D721Med (cell line): ENCODE measurements around the gene POLR2L.

ENCODE experiments used
- DNase-seq: peaks from one replicate; pipeline ENCODE4 v3.0.0; 2011; ENCODE audit warnings: low spot score; ENCODE audit not compliant: insufficient read length
- FAIRE-seq: peaks from 2 replicates; lab custom pipeline; 2011; peaks lifted over from hg19 to GRCh38; lab: Jason Lieb, UNC
- TF ChIP-seq, protein P1 (sequence below): IDR thresholded peaks from 2 replicates; pipeline ENCODE4 v1.5.1; 2012; ENCODE audit warnings: mild to moderate bottlenecking, control low read depth; ENCODE audit not compliant: insufficient read depth; ENCODE audit errors: missing control alignments

Gene POLR2L

DNA sequence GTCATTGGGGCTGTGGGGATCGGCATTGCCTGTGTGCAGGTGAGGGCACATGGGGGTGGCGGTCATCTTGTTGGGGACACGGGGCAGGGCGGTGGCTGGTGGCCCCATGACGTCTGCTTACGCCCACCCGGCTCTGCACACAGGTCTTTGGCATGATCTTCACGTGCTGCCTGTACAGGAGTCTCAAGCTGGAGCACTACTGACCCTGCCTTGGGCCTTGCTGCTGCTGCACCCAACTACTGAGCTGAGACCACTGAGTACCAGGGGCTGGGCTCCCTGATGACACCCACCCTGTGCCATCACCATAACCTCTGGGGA lies 4.4 kb downstream of the POLR2L start:
- TF ChIP-seq, protein P1, sequence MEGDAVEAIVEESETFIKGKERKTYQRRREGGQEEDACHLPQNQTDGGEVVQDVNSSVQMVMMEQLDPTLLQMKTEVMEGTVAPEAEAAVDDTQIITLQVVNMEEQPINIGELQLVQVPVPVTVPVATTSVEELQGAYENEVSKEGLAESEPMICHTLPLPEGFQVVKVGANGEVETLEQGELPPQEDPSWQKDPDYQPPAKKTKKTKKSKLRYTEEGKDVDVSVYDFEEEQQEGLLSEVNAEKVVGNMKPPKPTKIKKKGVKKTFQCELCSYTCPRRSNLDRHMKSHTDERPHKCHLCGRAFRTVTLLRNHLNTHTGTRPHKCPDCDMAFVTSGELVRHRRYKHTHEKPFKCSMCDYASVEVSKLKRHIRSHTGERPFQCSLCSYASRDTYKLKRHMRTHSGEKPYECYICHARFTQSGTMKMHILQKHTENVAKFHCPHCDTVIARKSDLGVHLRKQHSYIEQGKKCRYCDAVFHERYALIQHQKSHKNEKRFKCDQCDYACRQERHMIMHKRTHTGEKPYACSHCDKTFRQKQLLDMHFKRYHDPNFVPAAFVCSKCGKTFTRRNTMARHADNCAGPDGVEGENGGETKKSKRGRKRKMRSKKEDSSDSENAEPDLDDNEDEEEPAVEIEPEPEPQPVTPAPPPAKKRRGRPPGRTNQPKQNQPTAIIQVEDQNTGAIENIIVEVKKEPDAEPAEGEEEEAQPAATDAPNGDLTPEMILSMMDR, result no peak
- FAIRE-seq, result no peak
- DNase-seq, result no peak

DNA sequence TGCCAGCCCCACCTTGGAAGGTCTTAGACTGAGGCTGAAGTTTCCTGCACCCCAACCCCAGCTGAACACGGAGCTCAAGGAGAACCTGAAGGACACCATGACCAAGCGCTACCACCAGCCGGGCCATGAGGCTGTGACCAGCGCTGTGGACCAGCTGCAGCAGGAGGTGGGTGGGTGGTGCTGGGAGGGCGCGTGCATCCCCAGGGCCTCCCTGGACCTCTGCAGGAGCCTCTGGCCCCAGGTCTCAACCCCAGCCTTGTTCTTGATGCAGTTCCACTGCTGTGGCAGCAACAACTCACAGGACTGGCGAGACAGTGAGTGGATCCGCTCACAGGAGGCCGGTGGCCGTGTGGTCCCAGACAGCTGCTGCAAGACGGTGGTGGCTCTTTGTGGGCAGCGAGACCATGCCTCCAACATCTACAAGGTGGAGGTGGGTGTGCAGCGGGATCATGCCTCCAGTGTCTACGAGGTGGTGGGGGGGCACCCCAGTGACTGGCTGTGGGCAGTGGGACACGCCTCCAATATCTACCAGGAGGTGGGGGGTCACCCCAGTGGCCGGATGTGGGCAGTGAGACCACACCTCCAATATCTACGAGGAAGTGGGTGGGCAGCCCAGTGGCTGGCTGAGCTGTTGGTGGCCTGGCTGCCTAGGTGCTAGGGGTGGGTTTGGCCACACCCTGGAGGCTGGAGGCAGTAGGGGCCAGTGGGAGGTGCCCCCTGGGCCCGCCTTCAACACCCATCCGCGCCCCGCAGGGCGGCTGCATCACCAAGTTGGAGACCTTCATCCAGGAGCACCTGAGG lies 4.9 kb downstream of the POLR2L start:
- DNase-seq, result no peak
- FAIRE-seq, result no peak
- TF ChIP-seq, protein P1, result no peak

DNA sequence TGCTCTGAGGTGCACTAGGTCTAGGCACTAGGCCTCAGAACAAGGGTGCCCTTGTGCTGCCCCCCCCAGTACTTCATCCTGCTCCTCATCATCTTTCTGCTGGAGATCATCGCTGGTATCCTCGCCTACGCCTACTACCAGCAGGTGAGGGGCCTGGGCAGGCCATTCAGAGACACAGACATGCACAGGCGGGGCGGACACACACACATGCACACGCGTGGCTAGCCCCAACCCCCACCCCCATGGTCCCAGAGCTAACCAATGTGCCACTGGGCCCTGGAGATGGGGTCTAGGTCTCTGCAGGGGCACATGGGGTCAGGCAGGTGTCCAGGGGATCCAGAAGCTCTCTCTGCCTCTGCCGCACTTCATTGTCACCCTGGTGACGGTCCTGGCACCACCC lies 5.6 kb downstream of the POLR2L start:
- DNase-seq (no peak), FAIRE-seq (no peak)
- TF ChIP-seq, protein P1, result no peak

DNA sequence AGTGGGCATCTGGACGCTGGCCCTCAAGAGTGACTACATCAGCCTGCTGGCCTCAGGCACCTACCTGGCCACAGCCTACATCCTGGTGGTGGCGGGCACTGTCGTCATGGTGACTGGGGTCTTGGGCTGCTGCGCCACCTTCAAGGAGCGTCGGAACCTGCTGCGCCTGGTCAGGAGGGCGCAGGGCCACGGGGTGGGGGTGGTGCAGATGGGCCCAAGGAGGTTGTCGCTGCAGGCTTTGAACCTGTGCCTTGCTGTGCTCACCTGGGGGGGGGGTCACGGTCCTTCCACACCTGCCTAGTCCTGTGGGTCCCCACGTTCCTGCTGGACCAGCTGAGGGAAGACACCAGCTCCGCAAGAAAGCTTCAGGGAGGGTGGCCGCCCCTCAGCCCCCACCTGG lies 6.1 kb downstream of the POLR2L start:
- FAIRE-seq (no peak), DNase-seq (no peak)
- TF ChIP-seq, protein P1, result no peak

DNA sequence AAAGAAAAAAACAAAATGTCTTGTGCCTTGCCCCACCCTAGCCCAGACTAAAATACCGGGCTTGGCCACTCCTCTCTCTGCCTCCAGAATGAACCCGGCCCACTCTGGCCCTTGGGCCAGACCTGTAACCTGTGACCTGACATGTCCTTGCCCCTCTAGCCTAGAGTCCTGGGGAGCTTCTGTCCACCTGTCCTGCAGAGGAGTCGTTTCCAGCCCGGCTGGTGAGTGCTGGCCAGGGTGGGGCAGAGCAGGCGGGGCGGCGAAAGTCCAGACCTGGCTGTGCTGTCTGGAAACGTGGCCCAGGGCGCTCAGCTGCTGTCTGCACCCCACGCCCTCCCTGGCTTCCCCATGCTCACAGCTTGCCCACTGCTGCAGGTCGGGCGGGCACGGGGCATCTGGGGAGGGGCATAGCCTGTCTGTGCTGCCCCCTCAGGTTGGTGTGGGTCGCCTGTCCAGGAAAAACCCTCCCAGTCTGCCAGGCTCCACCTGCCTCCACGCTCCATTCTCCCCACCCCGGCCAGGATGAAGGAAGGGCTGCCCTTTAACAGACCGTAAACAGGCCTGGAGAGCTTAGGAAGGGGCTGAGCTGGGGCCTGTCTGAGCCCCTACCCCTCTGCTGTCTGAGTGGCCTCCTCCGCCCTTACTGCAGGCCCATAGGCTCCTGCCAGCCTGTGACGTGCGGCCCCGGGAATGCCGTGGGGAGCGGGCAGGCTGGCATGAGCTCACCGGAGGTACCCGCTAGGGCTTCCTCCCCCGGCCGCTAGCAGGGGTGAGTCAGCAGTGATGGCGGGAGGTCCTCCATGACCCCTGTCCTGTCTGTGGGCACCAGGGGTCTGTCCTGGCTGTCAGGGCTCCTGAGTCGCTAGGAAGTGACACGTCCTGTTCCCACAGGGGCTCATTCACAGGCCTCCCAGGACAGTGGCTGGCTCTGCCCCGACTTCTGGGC lies 7.7 kb downstream of the POLR2L start:
- DNase-seq (no peak), FAIRE-seq (no peak)
- TF ChIP-seq, protein P1, result no peak

DNA sequence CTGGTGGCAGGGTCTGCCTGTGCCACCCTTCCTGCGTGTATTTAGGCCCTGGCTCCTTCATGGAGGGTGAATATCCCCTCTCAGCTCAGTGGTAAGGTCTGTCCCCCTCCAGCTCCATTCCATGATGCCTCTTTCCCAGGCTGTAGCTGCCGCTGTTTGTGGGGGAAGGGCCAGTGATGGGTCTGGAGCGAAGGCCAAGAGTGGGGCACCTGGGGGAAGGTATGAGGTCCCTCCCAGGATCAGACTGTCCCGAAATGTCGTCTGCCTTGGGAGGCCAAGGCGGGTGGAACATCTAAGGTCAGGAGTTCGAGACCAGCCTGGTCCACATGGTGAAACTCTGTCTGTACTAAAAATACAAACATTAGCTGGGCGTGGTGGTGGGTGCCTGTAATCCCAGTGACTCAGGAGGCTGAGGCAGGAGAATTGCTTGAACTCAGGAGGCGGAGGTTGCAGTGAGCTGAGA lies 8.4 kb downstream of the POLR2L start:
- DNase-seq (no peak), FAIRE-seq (no peak)
- TF ChIP-seq, protein P1, result no peak
